Heart right ventricle (tissue), 16 donors: ENCODE data around the gene TESK1. TPM values are rescaled to one million over a fixed set of nuclear protein-coding genes. Genes with fewer than 3 reads are reported as not detected.

Source experiments
- ATAC-seq, 8 donors: fragments of 200-7000 bp; cut with Tn5 transposase; one replicate each; pipeline ENCODE4 v1.9.1; 2020; ENCODE audit warnings: mild to moderate bottlenecking in 8 of 8, moderate library complexity in 8 of 8, moderate number of reproducible peaks in 1 of 8
- DNase-seq, 2 donors: peaks; one replicate each; pipeline ENCODE4 v3.0.0-alpha.2; 2020
- H3K27ac ChIP-seq, 10 donors: fragments of 200-600 bp; sonication (generic) in 2 of 10; one replicate each; pipeline versions ENCODE4 v1.5.0 to v1.8.0; 2020 to 2022; ENCODE audit warnings: mild to moderate bottlenecking in 3 of 10
- H3K27me3 ChIP-seq, 7 donors: fragments of 200-600 bp; one replicate each; pipeline ENCODE4 v1.8.0; 2021 to 2022; ENCODE audit warnings: mild to moderate bottlenecking in 2 of 7
- H3K36me3 ChIP-seq, 9 donors: fragments of 200-600 bp; sonication (generic) in 1 of 9; one replicate each; pipeline versions ENCODE4 v1.5.0 to v1.8.0; 2020 to 2022; ENCODE audit warnings: mild to moderate bottlenecking in 2 of 9
- H3K4me1 ChIP-seq, 9 donors: fragments of 200-600 bp; sonication (generic) in 1 of 9; one replicate each; pipeline versions ENCODE4 v1.5.0 to v1.8.0; 2020 to 2022; ENCODE audit warnings: mild to moderate bottlenecking in 4 of 9
- H3K4me3 ChIP-seq, 10 donors: fragments of 200-600 bp; sonication (generic) in 2 of 10; one replicate each; pipeline versions ENCODE4 v1.5.0 to v1.8.0; 2020 to 2022; ENCODE audit warnings: mild to moderate bottlenecking in 7 of 10, moderate library complexity in 2 of 10
- H3K9me3 ChIP-seq, 11 donors: fragments of 200-600 bp in 10 of 11; sonication (generic) in 2 of 11; one replicate each; pipeline versions ENCODE4 v1.5.0 to v1.8.0; 2013 to 2022; ENCODE audit warnings: mild to moderate bottlenecking in 2 of 11, control low read depth in 1 of 11, moderate library complexity in 1 of 11
- CTCF ChIP-seq, 9 donors: fragments of 200-600 bp; sonication (generic) in 2 of 9; IDR thresholded peaks; one replicate each; pipeline versions ENCODE4 v1.5.0 to v1.8.0; 2021 to 2022; ENCODE audit warnings: antibody characterized with exemption in 9 of 9, mild to moderate bottlenecking in 5 of 9, moderate library complexity in 1 of 9
- WGBS, 2 donors: extraction: QIAGEN DNeasy Blood & Tissue Kit; methylation state at CpG; one replicate each; pipeline ENCODE4 v1.1.7; 2013; ENCODE audit warnings: inconsistent platforms in 1 of 2; 5-methylcytosine and 5-hydroxymethylcytosine counted together
- intact Hi-C, 10 donors: fragments of 100-400 bp; cut with DNase I; formaldehyde crosslinking; loops; one replicate each; pipeline versions ENCODE4 v1.11.1 to v1.14.2; 2022
- polyA plus RNA-seq, 2 donors: library from polyadenylated mRNA; stranded (reverse); fragments of 200-250 nt; gene quantifications; one replicate each; pipeline ENCODE4 v1.2.3, GENCODE V29; 2013
- total RNA-seq, 10 donors: library from RNA; stranded (reverse); fragmentation: NEBNext Ultra II Directional in 3 of 10; extraction: Animal tissue kit (Norgen Biotek cat#: 25700) in 3 of 10; gene quantifications; one replicate each; pipeline versions ENCODE4 v1.2.1 to v1.2.4, GENCODE V29; 2021 to 2023
- donor health status: Arrhythmogenic right ventricular cardiomyopathy.
- donor health status: ischemic (EF 13 %, LVEDD 7.1; RV severe dilation, severe dysfunction).
- donor health status: healthy with polysubstance abuse.
- donor health status: DM: no; HTN: yes; CAD: no.
- donor health status: DM: no; HTN: no; CAD: no.
- donor health status: ischemic (EF 25% LVEDD 6.9; RV normal size, moderate dysfunction).
- donor health status: ischemic (EF 25% LVEDD 5.7; RV mildly dilated, moderate dysfunction).
- donor health status: healthy.
- donor health status: DM: yes; HTN: yes; CAD: no.
- donor health status: Ischemic cardiomyopathy.
- donor health status: ischemic (EF 35%, LVEDD 5.7; RV mildly dilated, moderate dysfunction).
- donor health status: nonischemic (EF 11% LVEDD 7.7; RV severe dilation, severe dysfunction).
- donor health status: DM: yes; HTN: yes; CAD: no.
- donor health status: PGD.
- donor health status: ischemic (EF 29% LVEDD 5.4; RV normal size, mild dysfunction).
- donor health status: nonischemic (EF 23%, LVEDD 6.1; RV moderate dilation, normal function).

TESK1 gene
- total and polyA plus RNA-seq, 12 donors, result 18.0 to 38.8 (median 24.3) TPM

- H3K4me1 ChIP-seq, result peaks cover 0 to 47% (median 7%) of the 10 kb centered on the region in 9 donors
- 92% methylated on average over 2 of the region's 2 CpGs for WGBS, 2 donors
Measured at GRCh38 chr9:35653611-35654010, 48.5 kb downstream of the TESK1 start.

GRCh38 chr9:35656348-35656747 is 51.3 kb downstream of the TESK1 start:
- TF ChIP-seq CTCF (IDR thresholded peaks at IDR 0.05), result no peak
- DNase-seq (no peak), ATAC-seq (no peak)
- Histone ChIP-seq H3K27me3 (no peaks in the 10 kb centered on the region), H3K9me3 (no peaks in the 10 kb centered on the region), H3K27ac (peak overlapping the region in 1 of 10 donors; percentile 99), H3K36me3 (peaks cover 0 to 19% (median 9%) of the 10 kb centered on the region in 9 donors), H3K4me3 (no peak overlapping the region), H3K4me1 (peaks cover 0 to 53% (median 26%) of the 10 kb centered on the region in 9 donors)
- intact Hi-C loops, result loop anchor here in 7 of 10 donors (5.0 to 10.0 kb wide), 10 partner anchors 36 to 248 kb away; partner anchors contain the start of genes SPAG8 (in 3 of the 7), HINT2 (in 2 of the 7), CREB3 (in 1 of the 7) and FAM221B (in 1 of the 7)
- 86% methylated on average over 17 of the region's 17 CpGs for WGBS, 2 donors

More at GRCh38 chr9:35653611-35654010, 48.5 kb downstream of the TESK1 start:
- DNase-seq (no peak), ATAC-seq (no peak)
- peak overlapping the region in 1 of 10 donors; percentile 59 for H3K27ac ChIP-seq
- no peak overlapping the region for H3K4me3 ChIP-seq
- intact Hi-C loops, result loop anchor here in 5 of 10 donors (5.0 to 10.0 kb wide), 5 partner anchors 44 to 251 kb away; partner anchors contain the start of genes HINT2 (in 2 of the 5), SPAG8 (in 2 of the 5), CREB3 (in 1 of the 5) and HRCT1 (in 1 of the 5)
- no peak for TF ChIP-seq CTCF (IDR thresholded peaks at IDR 0.05)
- no peaks in the 10 kb centered on the region for H3K27me3 ChIP-seq
- H3K9me3 ChIP-seq, result no peaks in the 10 kb centered on the region
- H3K36me3 ChIP-seq, result no peaks in the 10 kb centered on the region

GRCh38 chr9:35656831-35657545 is 51.9 kb downstream of the TESK1 start:
- intact Hi-C loops, result loop anchor here in 7 of 10 donors (1.0 to 10.0 kb wide), 11 partner anchors 35 to 248 kb away; partner anchors contain the start of genes SPAG8 (in 3 of the 7), HINT2 (in 2 of the 7), CREB3 (in 1 of the 7) and FAM221B (in 1 of the 7)
- DNase-seq, result no peak

More at GRCh38 chr9:35656831-35657545, 51.9 kb downstream of the TESK1 start:
- peak overlapping the region in 9 of 10 donors; percentile 20 to 96 (median 73) for H3K4me3 ChIP-seq
- ATAC-seq, result peak; percentile 1 to 25 (median 5)
- H3K27me3 ChIP-seq, result no peaks in the 10 kb centered on the region
- WGBS, 2 donors, result 22 to 32% methylated on average over 25 of the region's 25 CpGs
- peaks cover 0 to 56% (median 32%) of the 10 kb centered on the region in 9 donors for H3K4me1 ChIP-seq
- no peak for TF ChIP-seq CTCF (IDR thresholded peaks at IDR 0.05)
- H3K36me3 ChIP-seq, result peaks cover 0 to 23% (median 9%) of the 10 kb centered on the region in 9 donors
- peak overlapping the region; percentile 73 to 99 (median 98) for H3K27ac ChIP-seq
- H3K9me3 ChIP-seq, result no peaks in the 10 kb centered on the region
